HepG2 (cell line): ENCODE results near the gene FOXK2. TPM values are rescaled to one million over a fixed set of nuclear protein-coding genes. Genes with fewer than 3 reads are reported as not detected.
A peak's percentile ranks its signal among the peaks of the same experiment; 100 is the strongest.

Source experiments
- ERF ChIP-seq: IDR thresholded peaks from 2 replicates; pipeline ENCODE4 v1.6.1; 2018; ENCODE audit warnings: missing biosample characterization, missing genetic modification reagents
- GTF3A ChIP-seq: sonication (generic); formaldehyde crosslinking; conservative IDR thresholded peaks from 2 replicates; pipeline ENCODE4 v1.4.0; 2020; ENCODE audit warnings: mild to moderate bottlenecking, missing genetic modification reagents
- KLF12 ChIP-seq: sonication (generic); formaldehyde crosslinking; IDR thresholded peaks from 2 replicates; pipeline ENCODE4 v1.4.0; 2020; ENCODE audit warnings: missing genetic modification reagents, borderline replicate concordance
- NCOA2 ChIP-seq: sonication (generic); formaldehyde crosslinking; IDR thresholded peaks from 2 replicates; pipeline ENCODE4 v1.8.0; 2022; ENCODE audit warnings: inconsistent platforms
- PCBP2 ChIP-seq: fragments of 200-400 bp; formaldehyde crosslinking; optimal IDR thresholded peaks from 2 replicates; pipeline ENCODE3; 2018; ENCODE audit warnings: low read length, low read depth; ENCODE audit not compliant: poor library complexity, severe bottlenecking
- RBM22 ChIP-seq: fragments of 200-400 bp; formaldehyde crosslinking; optimal IDR thresholded peaks from 2 replicates; pipeline ENCODE3; 2017; ENCODE audit warnings: mild to moderate bottlenecking, low read length, moderate library complexity
- ZNF296 ChIP-seq: sonication (generic); formaldehyde crosslinking; conservative IDR thresholded peaks from 2 replicates; pipeline ENCODE4 v1.5.0; 2020; ENCODE audit warnings: mild to moderate bottlenecking, missing genetic modification reagents
- polyA plus RNA-seq, 8 experiments: library from polyadenylated mRNA; depleted of rRNA in 3 of 8; stranded (reverse) in 7 of 8; unstranded in 1 of 8; fragments of >200 nt; fragmentation: Illumina TruSeq in 4 of 8; extraction: Trizol in 4 of 8; gene quantifications; 2 replicates each; pipeline versions ENCODE4 v1.2.1 to v1.2.3, GENCODE V29; 2011 to 2016; ENCODE audit warnings: low read depth in 4 of 8, missing spikeins in 1 of 8, mixed read lengths in 1 of 8; ENCODE audit not compliant: insufficient read depth in 1 of 8
- total RNA-seq, 5 experiments: library from RNA; depleted of rRNA; stranded (reverse); fragments of >200 nt; fragmentation: Illumina TruSeq; extraction: Trizol; gene quantifications; 2 replicates each; pipeline ENCODE4 v1.2.3, GENCODE V29; 2016; ENCODE audit warnings: low read depth in 1 of 5
- TF ChIP-seq, protein P1 (sequence below): sonication (generic); formaldehyde crosslinking; IDR thresholded peaks from 2 replicates; pipeline ENCODE4 v1.4.0; 2020; ENCODE audit warnings: mild to moderate bottlenecking, missing genetic modification reagents
- TF ChIP-seq, protein P2 (sequence below): sonication (generic); formaldehyde crosslinking; IDR thresholded peaks from 2 replicates; pipeline ENCODE4 v1.8.0; 2022; ENCODE audit warnings: mild to moderate bottlenecking, missing genetic modification reagents, borderline replicate concordance
- TF ChIP-seq, protein P3 (sequence below): sonication (generic); formaldehyde crosslinking; conservative IDR thresholded peaks from 2 replicates; pipeline ENCODE4 v1.8.0; 2022; ENCODE audit warnings: mild to moderate bottlenecking, moderate library complexity, missing genetic modification reagents
- TF ChIP-seq, protein P4 (sequence below): sonication (generic); formaldehyde crosslinking; IDR thresholded peaks from 2 replicates; pipeline ENCODE4 v1.4.0; 2020; ENCODE audit warnings: missing genetic modification reagents

Gene FOXK2
- total and polyA plus RNA-seq, 2 of the 13 experiments (the other 11 are each of a cell fraction or from before 2014, with no cell fraction given) = 67.1 to 67.2 TPM

DNA sequence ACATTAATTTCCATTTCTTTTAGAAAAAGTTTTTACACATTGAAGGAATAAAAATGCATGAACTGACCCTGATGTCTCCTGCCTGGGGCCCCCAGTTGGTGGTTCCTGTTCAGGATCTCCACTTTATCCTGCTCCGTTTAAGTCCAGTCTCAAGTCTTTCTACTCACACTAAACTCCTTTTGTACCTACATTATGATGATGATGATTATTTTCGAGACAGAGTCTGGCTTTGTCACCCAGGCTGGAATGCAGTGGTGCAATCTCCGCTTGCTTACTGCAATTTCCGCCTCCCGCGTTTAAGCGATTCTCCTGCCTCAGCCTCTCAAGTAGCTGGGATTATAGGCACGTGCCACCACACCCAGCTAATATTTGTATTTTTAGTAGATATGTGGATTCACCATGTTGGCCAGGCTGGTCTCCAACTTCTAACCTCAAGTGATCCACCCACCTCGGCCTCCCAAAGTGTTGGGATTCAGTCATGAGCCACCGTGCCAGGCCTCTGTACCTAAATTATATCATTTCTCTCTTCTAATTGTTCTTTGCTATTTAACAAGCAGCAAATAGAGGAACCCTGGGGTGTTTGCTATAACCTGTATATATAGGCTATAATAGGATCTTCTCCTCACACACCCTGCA lies 2.2 kb upstream of the FOXK2 start (continued):
- TF ChIP-seq, protein P1, sequence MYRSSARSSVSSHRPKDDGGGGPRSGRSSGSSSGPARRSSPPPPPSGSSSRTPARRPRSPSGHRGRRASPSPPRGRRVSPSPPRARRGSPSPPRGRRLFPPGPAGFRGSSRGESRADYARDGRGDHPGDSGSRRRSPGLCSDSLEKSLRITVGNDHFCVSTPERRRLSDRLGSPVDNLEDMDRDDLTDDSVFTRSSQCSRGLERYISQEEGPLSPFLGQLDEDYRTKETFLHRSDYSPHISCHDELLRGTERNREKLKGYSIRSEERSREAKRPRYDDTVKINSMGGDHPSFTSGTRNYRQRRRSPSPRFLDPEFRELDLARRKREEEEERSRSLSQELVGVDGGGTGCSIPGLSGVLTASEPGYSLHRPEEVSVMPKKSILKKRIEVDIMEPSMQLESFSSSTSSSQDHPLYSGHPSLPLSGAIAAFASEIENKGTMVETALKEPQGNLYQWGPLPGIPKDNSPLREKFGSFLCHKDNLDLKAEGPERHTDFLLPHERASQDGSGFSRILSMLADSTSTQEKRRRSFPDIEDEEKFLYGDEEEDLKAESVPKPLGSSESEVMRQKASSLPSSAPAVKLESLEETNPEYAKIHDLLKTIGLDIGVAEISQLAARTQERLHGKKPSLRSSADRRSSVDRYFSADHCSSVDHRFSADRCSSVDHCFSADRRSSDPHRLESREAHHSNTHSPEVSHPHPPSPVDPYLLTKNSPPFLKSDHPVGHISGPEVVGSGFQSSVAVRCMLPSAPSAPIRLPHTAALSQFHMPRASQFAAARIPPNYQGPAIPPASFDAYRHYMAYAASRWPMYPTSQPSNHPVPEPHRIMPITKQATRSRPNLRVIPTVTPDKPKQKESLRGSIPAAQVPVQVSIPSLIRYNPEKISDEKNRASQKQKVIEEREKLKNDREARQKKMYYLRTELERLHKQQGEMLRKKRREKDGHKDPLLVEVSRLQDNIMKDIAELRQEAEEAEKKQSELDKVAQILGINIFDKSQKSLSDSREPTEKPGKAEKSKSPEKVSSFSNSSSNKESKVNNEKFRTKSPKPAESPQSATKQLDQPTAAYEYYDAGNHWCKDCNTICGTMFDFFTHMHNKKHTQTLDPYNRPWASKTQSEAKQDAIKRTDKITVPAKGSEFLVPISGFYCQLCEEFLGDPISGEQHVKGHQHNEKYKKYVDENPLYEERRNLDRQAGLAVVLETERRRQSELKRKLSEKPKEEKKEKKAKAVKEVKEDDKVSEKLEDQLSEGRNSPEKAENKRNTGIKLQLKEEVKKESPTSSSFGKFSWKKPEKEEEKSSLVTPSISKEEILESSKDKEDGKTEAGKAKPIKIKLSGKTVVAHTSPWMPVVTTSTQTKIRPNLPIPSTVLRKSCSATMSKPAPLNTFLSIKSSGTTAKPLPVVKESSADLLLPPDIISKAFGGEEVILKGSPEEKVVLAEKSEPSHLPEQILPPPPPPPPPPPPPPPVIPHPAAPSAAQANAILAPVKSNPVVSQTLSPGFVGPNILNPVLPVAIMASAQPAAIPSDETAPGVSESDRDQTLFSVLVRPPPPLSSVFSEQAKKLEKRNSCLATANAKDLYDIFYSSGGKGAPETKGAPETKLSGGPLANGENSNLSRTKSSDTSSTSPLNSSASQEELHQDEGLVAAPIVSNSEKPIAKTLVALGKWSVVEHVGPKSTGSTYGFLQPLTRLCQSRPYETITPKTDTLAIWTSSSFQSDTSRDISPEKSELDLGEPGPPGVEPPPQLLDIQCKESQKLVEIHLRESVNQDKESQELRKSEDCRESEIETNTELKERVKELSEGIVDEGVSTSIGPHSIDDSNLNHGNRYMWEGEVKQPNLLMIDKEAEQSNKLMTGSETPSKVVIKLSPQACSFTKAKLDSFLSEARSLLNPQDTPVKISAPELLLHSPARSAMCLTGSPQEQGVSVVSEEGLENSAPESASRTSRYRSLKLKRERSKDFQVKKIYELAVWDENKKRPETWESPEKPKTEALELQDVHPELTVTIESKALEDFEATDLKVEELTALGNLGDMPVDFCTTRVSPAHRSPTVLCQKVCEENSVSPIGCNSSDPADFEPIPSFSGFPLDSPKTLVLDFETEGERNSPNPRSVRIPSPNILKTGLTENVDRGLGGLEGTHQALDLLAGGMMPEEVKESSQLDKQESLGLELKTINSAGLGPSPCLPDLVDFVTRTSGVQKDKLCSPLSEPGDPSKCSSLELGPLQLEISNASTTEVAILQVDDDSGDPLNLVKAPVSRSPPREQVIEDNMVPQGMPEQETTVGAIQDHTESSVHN = 0 out of 2 replicates have a peak, but pooled peaks have one; percentile 63
- TF ChIP-seq, protein P2, sequence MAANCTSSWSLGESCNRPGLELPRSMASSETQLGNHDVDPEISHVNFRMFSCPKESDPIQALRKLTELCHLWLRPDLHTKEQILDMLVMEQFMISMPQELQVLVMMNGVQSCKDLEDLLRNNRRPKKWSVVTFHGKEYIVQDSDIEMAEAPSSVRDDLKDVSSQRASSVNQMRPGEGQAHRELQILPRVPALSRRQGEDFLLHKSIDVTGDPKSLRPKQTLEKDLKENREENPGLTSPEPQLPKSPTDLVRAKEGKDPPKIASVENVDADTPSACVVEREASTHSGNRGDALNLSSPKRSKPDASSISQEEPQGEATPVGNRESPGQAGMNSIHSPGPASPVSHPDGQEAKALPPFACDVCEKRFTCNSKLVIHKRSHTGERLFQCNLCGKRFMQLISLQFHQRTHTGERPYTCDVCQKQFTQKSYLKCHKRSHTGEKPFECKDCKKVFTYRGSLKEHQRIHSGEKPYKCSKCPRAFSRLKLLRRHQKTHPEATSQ = peak; percentile 56; the same call in 1 of the 2 replicates
- TF ChIP-seq, protein P3, sequence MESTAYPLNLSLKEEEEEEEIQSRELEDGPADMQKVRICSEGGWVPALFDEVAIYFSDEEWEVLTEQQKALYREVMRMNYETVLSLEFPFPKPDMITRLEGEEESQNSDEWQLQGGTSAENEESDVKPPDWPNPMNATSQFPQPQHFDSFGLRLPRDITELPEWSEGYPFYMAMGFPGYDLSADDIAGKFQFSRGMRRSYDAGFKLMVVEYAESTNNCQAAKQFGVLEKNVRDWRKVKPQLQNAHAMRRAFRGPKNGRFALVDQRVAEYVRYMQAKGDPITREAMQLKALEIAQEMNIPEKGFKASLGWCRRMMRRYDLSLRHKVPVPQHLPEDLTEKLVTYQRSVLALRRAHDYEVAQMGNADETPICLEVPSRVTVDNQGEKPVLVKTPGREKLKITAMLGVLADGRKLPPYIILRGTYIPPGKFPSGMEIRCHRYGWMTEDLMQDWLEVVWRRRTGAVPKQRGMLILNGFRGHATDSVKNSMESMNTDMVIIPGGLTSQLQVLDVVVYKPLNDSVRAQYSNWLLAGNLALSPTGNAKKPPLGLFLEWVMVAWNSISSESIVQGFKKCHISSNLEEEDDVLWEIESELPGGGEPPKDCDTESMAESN (CRISPR knock-in tag) = peak; percentile 83; the same call in 1 of the 2 replicates
- TF ChIP-seq ZNF296 (no peak), GTF3A (no peak), NCOA2 (CRISPR knock-in tag) (peak; percentile 91), KLF12 (no peak), RBM22 (no peak), PCBP2 (no peak), ERF (CRISPR knock-in tag) (peak; percentile 93)
- TF ChIP-seq, protein P4, sequence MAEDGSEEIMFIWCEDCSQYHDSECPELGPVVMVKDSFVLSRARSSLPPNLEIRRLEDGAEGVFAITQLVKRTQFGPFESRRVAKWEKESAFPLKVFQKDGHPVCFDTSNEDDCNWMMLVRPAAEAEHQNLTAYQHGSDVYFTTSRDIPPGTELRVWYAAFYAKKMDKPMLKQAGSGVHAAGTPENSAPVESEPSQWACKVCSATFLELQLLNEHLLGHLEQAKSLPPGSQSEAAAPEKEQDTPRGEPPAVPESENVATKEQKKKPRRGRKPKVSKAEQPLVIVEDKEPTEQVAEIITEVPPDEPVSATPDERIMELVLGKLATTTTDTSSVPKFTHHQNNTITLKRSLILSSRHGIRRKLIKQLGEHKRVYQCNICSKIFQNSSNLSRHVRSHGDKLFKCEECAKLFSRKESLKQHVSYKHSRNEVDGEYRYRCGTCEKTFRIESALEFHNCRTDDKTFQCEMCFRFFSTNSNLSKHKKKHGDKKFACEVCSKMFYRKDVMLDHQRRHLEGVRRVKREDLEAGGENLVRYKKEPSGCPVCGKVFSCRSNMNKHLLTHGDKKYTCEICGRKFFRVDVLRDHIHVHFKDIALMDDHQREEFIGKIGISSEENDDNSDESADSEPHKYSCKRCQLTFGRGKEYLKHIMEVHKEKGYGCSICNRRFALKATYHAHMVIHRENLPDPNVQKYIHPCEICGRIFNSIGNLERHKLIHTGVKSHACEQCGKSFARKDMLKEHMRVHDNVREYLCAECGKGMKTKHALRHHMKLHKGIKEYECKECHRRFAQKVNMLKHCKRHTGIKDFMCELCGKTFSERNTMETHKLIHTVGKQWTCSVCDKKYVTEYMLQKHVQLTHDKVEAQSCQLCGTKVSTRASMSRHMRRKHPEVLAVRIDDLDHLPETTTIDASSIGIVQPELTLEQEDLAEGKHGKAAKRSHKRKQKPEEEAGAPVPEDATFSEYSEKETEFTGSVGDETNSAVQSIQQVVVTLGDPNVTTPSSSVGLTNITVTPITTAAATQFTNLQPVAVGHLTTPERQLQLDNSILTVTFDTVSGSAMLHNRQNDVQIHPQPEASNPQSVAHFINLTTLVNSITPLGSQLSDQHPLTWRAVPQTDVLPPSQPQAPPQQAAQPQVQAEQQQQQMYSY (CRISPR knock-in tag) = peak; percentile 86
